ENCODE data around the gene SCGN. TPM values are rescaled to one million over a fixed set of nuclear protein-coding genes. Genes with fewer than 3 reads are reported as not detected.

SCGN gene
- total RNA-seq, 1 donor from 2014 or later, result not detected

DNA sequence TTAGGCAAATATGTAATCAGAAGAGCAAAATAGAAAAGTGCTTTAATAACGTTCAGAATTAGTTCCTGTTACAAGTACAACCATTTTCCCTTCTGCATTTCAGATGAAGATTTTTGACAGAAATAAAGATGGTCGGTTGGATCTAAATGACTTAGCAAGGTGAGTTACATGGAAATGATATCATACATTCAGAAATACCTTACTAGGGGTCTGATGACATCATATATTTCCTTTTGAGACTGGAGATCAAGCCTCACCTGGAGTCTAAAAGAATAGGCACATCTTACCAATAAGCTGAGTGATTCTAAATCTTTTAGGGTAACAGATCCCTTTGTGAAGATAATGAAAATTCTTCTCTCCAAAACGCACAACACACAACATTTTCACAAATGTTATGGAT lies 29.8 kb downstream of the SCGN start:
- Mint-ChIP-seq H3K27me3 (ENCODE audit: low read depth) (peaks cover 12% of the 10 kb centered on the region), H3K36me3 (ENCODE audit: low read depth) (no peaks in the 10 kb centered on the region), H3K4me1 (ENCODE audit: low read depth) (no peaks in the 10 kb centered on the region), H3K9me3 (ENCODE audit: low read depth) (peaks cover 9% of the 10 kb centered on the region), H3K4me3 (ENCODE audit: unreplicated experiment) (no peak overlapping the region), H3K27ac (ENCODE audit: unreplicated experiment) (no peak overlapping the region)
- no peak for DNase-seq (ENCODE audit: low spot score)
- TF ChIP-seq, protein P1, sequence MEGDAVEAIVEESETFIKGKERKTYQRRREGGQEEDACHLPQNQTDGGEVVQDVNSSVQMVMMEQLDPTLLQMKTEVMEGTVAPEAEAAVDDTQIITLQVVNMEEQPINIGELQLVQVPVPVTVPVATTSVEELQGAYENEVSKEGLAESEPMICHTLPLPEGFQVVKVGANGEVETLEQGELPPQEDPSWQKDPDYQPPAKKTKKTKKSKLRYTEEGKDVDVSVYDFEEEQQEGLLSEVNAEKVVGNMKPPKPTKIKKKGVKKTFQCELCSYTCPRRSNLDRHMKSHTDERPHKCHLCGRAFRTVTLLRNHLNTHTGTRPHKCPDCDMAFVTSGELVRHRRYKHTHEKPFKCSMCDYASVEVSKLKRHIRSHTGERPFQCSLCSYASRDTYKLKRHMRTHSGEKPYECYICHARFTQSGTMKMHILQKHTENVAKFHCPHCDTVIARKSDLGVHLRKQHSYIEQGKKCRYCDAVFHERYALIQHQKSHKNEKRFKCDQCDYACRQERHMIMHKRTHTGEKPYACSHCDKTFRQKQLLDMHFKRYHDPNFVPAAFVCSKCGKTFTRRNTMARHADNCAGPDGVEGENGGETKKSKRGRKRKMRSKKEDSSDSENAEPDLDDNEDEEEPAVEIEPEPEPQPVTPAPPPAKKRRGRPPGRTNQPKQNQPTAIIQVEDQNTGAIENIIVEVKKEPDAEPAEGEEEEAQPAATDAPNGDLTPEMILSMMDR (IDR thresholded peaks at IDR 0.05), result no peak

GRCh38 chr6:25682324-25682723 lies 30.3 kb downstream of the SCGN start:
- H3K4me3 Mint-ChIP-seq (ENCODE audit: unreplicated experiment), result no peak overlapping the region
- DNase-seq (ENCODE audit: low spot score), result no peak
- no peaks in the 10 kb centered on the region for H3K4me1 Mint-ChIP-seq (ENCODE audit: low read depth)
- TF ChIP-seq, protein P1 (IDR thresholded peaks at IDR 0.05), result no peak
- no peaks in the 10 kb centered on the region for H3K36me3 Mint-ChIP-seq (ENCODE audit: low read depth)
- H3K9me3 Mint-ChIP-seq (ENCODE audit: low read depth), result peaks cover 9% of the 10 kb centered on the region
- peaks cover 12% of the 10 kb centered on the region for H3K27me3 Mint-ChIP-seq (ENCODE audit: low read depth)
- no peak overlapping the region for H3K27ac Mint-ChIP-seq (ENCODE audit: unreplicated experiment)

- Mint-ChIP-seq H3K9me3 (ENCODE audit: low read depth) (peaks cover 9% of the 10 kb centered on the region), H3K27me3 (ENCODE audit: low read depth) (peaks cover 15% of the 10 kb centered on the region), H3K27ac (ENCODE audit: unreplicated experiment) (no peak overlapping the region), H3K36me3 (ENCODE audit: low read depth) (no peaks in the 10 kb centered on the region), H3K4me3 (ENCODE audit: unreplicated experiment) (no peak overlapping the region), H3K4me1 (ENCODE audit: low read depth) (no peaks in the 10 kb centered on the region)
- DNase-seq (ENCODE audit: low spot score), result no peak
- TF ChIP-seq, protein P1 (IDR thresholded peaks at IDR 0.05), result no peak
These were observed 32.5 kb downstream of the SCGN start for GRCh38 chr6:25684565-25684964.

- Mint-ChIP-seq H3K27ac (ENCODE audit: unreplicated experiment) (no peak overlapping the region), H3K4me1 (ENCODE audit: low read depth) (no peaks in the 10 kb centered on the region), H3K4me3 (ENCODE audit: unreplicated experiment) (no peak overlapping the region), H3K27me3 (ENCODE audit: low read depth) (peaks cover 15% of the 10 kb centered on the region), H3K9me3 (ENCODE audit: low read depth) (peaks cover 9% of the 10 kb centered on the region), H3K36me3 (ENCODE audit: low read depth) (no peaks in the 10 kb centered on the region)
- no peak for DNase-seq (ENCODE audit: low spot score)
- TF ChIP-seq, protein P1 (IDR thresholded peaks at IDR 0.05), result no peak
These were observed 33.2 kb downstream of the SCGN start for GRCh38 chr6:25685251-25685650.

- Mint-ChIP-seq H3K4me1 (ENCODE audit: low read depth) (no peaks in the 10 kb centered on the region), H3K4me3 (ENCODE audit: unreplicated experiment) (no peak overlapping the region), H3K36me3 (ENCODE audit: low read depth) (no peaks in the 10 kb centered on the region), H3K27ac (ENCODE audit: unreplicated experiment) (no peak overlapping the region), H3K27me3 (ENCODE audit: low read depth) (peaks cover 15% of the 10 kb centered on the region), H3K9me3 (ENCODE audit: low read depth) (peaks cover 9% of the 10 kb centered on the region)
- DNase-seq (ENCODE audit: low spot score), result no peak
- TF ChIP-seq, protein P1 (IDR thresholded peaks at IDR 0.05), result no peak
These were observed 33.9 kb downstream of the SCGN start for GRCh38 chr6:25685896-25686295.
